ENCODE data around the gene MATR3. TPM values are rescaled to one million over a fixed set of nuclear protein-coding genes. Genes with fewer than 3 reads are reported as not detected.

MATR3 gene
- total RNA-seq, 1 experiment from 2014 or later, result 145 TPM

- intact Hi-C loops (cut with micrococcal nuclease; ENCODE audit: unreplicated experiment), result loop anchor here (5.0 kb wide), 1 partner anchor 48 kb away; the partner anchor contains the start of gene PAIP2
- Histone ChIP-seq H3K27ac (peak overlapping the region; percentile 97), H3K27me3 (ENCODE audit: insufficient read depth, low read depth) (no peaks in the 10 kb centered on the region), H3K9me2 (ENCODE audit: insufficient read depth) (no peaks in the 10 kb centered on the region), H4K20me1 (ENCODE audit: insufficient read depth) (peaks cover 52% of the 10 kb centered on the region), H3K4me3 (peak overlapping the region; percentile 94), H3K9me3 (ENCODE audit: insufficient read depth, low read depth) (no peaks in the 10 kb centered on the region), H3K4me2 (peak overlapping the region; percentile 94), H3K36me3 (ENCODE audit: low read depth) (0 out of 2 replicates have a peak, but pooled peaks cover 7% of the 10 kb centered on the region), H3K79me2 (ENCODE audit: low read depth) (peaks cover 60% of the 10 kb centered on the region), H3K4me1 (replicated peaks; ENCODE audit: insufficient read depth) (peaks cover 28% of the 10 kb centered on the region), H2AFZ (peak overlapping the region; percentile 89), H3F3A (ENCODE audit: insufficient read depth, low read depth) (peaks cover 33% of the 10 kb centered on the region)
- ChIA-PET CTCF (no interaction called here), POLR2A (ENCODE audit: unreplicated experiment) (interaction anchor here (0.6 to 1.4 kb wide), 5 partner anchors 16 to 826 kb away, joined by 3 to 12 read pairs (median 4); no protein-coding TSS in a partner anchor)
- BruUV-seq (replicated peaks), result TSS peak; percentile 41
- TF ChIP-seq CTCF (conservative IDR thresholded peaks at IDR 0.05), result no peak; the same call in 1 of the 2 replicates
- TF ChIP-seq EZH2 (IDR thresholded peaks at IDR 0.05; ENCODE audit: low read depth), result no peak
- peak; percentile 59 to 67 for DNase-seq
Observed at GRCh38 chr5:139294374-139295165, 1.0 kb downstream of the MATR3 start.

- peaks cover 28% of the 10 kb centered on the region for H3K4me1 ChIP-seq (replicated peaks; ENCODE audit: insufficient read depth)
- no TSS peak for BruUV-seq (replicated peaks)
- peaks cover 69% of the 10 kb centered on the region for H3K79me2 ChIP-seq (ENCODE audit: low read depth)
- CTCF ChIA-PET, result no interaction called here
- peaks cover 62% of the 10 kb centered on the region for H4K20me1 ChIP-seq (ENCODE audit: insufficient read depth)
- TF ChIP-seq EZH2 (IDR thresholded peaks at IDR 0.05; ENCODE audit: low read depth) (no peak), CTCF (conservative IDR thresholded peaks at IDR 0.05) (no peak)
- 0 out of 2 replicates have a peak, but pooled peaks cover 7% of the 10 kb centered on the region for H3K36me3 ChIP-seq (ENCODE audit: low read depth)
- no peaks in the 10 kb centered on the region for H3K9me2 ChIP-seq (ENCODE audit: insufficient read depth)
- no peaks in the 10 kb centered on the region for H3K9me3 ChIP-seq (ENCODE audit: insufficient read depth, low read depth)
- H3K4me2 ChIP-seq, result peak overlapping the region; percentile 94
- intact Hi-C loops (cut with micrococcal nuclease; ENCODE audit: unreplicated experiment), result no loop called here
- H3K4me3 ChIP-seq, result peak overlapping the region; percentile 94
- no peak for DNase-seq
- peaks cover 33% of the 10 kb centered on the region for H3F3A ChIP-seq (ENCODE audit: insufficient read depth, low read depth)
- H2AFZ ChIP-seq, result no peak overlapping the region
- 0 out of 2 replicates have a peak overlapping the region, but pooled peaks have one; percentile 97 for H3K27ac ChIP-seq
- no peaks in the 10 kb centered on the region for H3K27me3 ChIP-seq (ENCODE audit: insufficient read depth, low read depth)
- POLR2A ChIA-PET (ENCODE audit: unreplicated experiment), result no interaction called here
Observed at GRCh38 chr5:139295346-139296057, 2.0 kb downstream of the MATR3 start.

GRCh38 chr5:139296198-139296597 is 2.7 kb downstream of the MATR3 start:
- BruUV-seq (replicated peaks), result no TSS peak
- Histone ChIP-seq H3K36me3 (ENCODE audit: low read depth) (0 out of 2 replicates have a peak, but pooled peaks cover 7% of the 10 kb centered on the region), H3K9me3 (ENCODE audit: insufficient read depth, low read depth) (no peaks in the 10 kb centered on the region), H2AFZ (no peak overlapping the region), H3K9me2 (ENCODE audit: insufficient read depth) (no peaks in the 10 kb centered on the region), H3K79me2 (ENCODE audit: low read depth) (peaks cover 76% of the 10 kb centered on the region), H3K4me2 (peak overlapping the region; percentile 53), H3K27me3 (ENCODE audit: insufficient read depth, low read depth) (no peaks in the 10 kb centered on the region), H3K4me3 (peak overlapping the region; percentile 17; the same call in 1 of the 2 replicates), H4K20me1 (ENCODE audit: insufficient read depth) (peaks cover 69% of the 10 kb centered on the region), H3K4me1 (replicated peaks; ENCODE audit: insufficient read depth) (peaks cover 28% of the 10 kb centered on the region), H3K27ac (no peak overlapping the region), H3F3A (ENCODE audit: insufficient read depth, low read depth) (peaks cover 37% of the 10 kb centered on the region)
- TF ChIP-seq CTCF (conservative IDR thresholded peaks at IDR 0.05), result no peak
- TF ChIP-seq EZH2 (IDR thresholded peaks at IDR 0.05; ENCODE audit: low read depth), result no peak
- intact Hi-C loops (cut with micrococcal nuclease; ENCODE audit: unreplicated experiment), result no loop called here
- no peak for DNase-seq
- POLR2A ChIA-PET (ENCODE audit: unreplicated experiment), result no interaction called here
- CTCF ChIA-PET, result no interaction called here
